ENCODE results near the gene FREM2. TPM values are rescaled to one million over a fixed set of nuclear protein-coding genes. Genes with fewer than 3 reads are reported as not detected.

The FREM2 gene
- total and polyA plus RNA-seq, 2 experiments from 2014 or later, result 2.4 to 29.8 TPM

GRCh38 chr13:38908574-38908973 lies 221.7 kb downstream of the FREM2 start:
- Histone ChIP-seq H4K20me1 (replicated peaks; ENCODE audit: insufficient read depth) (no peaks in the 10 kb centered on the region), H3K36me3 (ENCODE audit: insufficient read depth) (no peaks in the 10 kb centered on the region), H3K79me2 (replicated peaks; ENCODE audit: insufficient read depth) (no peaks in the 10 kb centered on the region), H3K9me2 (ENCODE audit: insufficient read depth) (no peaks in the 10 kb centered on the region), H3K4me3 (no peak overlapping the region), H3K27me3 (ENCODE audit: insufficient read depth) (no peaks in the 10 kb centered on the region), H3K4me2 (no peak overlapping the region), H3F3A (replicated peaks; ENCODE audit: low read depth) (no peaks in the 10 kb centered on the region), H2AFZ (no peak overlapping the region), H3K4me1 (ENCODE audit: insufficient read depth) (no peaks in the 10 kb centered on the region), H3K27ac (ENCODE audit: low read depth) (no peak overlapping the region)
- H3K9me3 Mint-ChIP-seq, result no peaks in the 10 kb centered on the region; the same call in 2 of the 3 replicates
- H3K27me3 Mint-ChIP-seq (ENCODE audit: insufficient read depth, low read depth, poor library complexity), result peaks cover 3% of the 10 kb centered on the region
- no peaks in the 10 kb centered on the region for H3K4me1 Mint-ChIP-seq
- no peak for ATAC-seq
- no peak for DNase-seq (ENCODE audit: low spot score)
- H3K27ac Mint-ChIP-seq, result no peak overlapping the region
- H3K4me3 Mint-ChIP-seq, result no peak overlapping the region
- H3K36me3 Mint-ChIP-seq (ENCODE audit: low read depth), result no peaks in the 10 kb centered on the region
- TF ChIP-seq ZNF331 (CRISPR knock-in tag; IDR thresholded peaks at IDR 0.05; ENCODE audit: low read depth), result no peak
- no peak for TF ChIP-seq ZNF462 (CRISPR knock-in tag; IDR thresholded peaks at IDR 0.05)
- TF ChIP-seq NANOG (IDR thresholded peaks at IDR 0.05; ENCODE audit: borderline replicate concordance), result no peak
- no peak for TF ChIP-seq EZH2phosphoT487 (IDR thresholded peaks at IDR 0.05; ENCODE audit: unreplicated experiment)
- no peak for TF ChIP-seq ZNF114 (CRISPR knock-in tag; IDR thresholded peaks at IDR 0.05)
- no peak for TF ChIP-seq EZH2 (IDR thresholded peaks at IDR 0.05; ENCODE audit: low read depth, unreplicated experiment)
- TF ChIP-seq JUNB (IDR thresholded peaks at IDR 0.05; ENCODE audit: unreplicated experiment), result no peak
- no peak for TF ChIP-seq CTCF (conservative IDR thresholded peaks at IDR 0.05; ENCODE audit: low read depth in 2 of 2)
- no peak for TF ChIP-seq CREB1 (CRISPR knock-in tag; IDR thresholded peaks at IDR 0.05; ENCODE audit: low read depth)
- no peak for TF ChIP-seq ETS1 (IDR thresholded peaks at IDR 0.05)
- TF ChIP-seq STAT1 (IDR thresholded peaks at IDR 0.05; ENCODE audit: unreplicated experiment), result no peak

Measured in GM23338 (cell line).